HG03575 (cell line): Measurements from ENCODE around the gene RNASE7.
"Not testable (repeated sequence)": the region's sequence is repeated elsewhere in the genome, so short reads cannot be mapped to it uniquely, and the experiment has no call there.

Experiments used
- ATAC-seq: cut with Tn5 transposase; IDR thresholded peaks from one replicate; pipeline ENCODE4 v1.9.1; 2021; ENCODE audit not compliant: unreplicated experiment, insufficient number of reproducible peaks, low FRiP score; ENCODE audit errors: extremely low read depth

Gene RNASE7

GRCh38 chr14:21039585-21040369 is 2.4 kb upstream of the RNASE7 start:
- ATAC-seq: no peak

- ATAC-seq: no peak
These were observed 1.7 kb upstream of the RNASE7 start for GRCh38 chr14:21040370-21040925.

GRCh38 chr14:21040941-21041340 is 1.2 kb upstream of the RNASE7 start:
- not testable (repeated sequence) for ATAC-seq

- ATAC-seq: no peak
These were observed 756 bp downstream of the RNASE7 start for GRCh38 chr14:21042918-21043317.

GRCh38 chr14:21043387-21043973 is 1.3 kb downstream of the RNASE7 start:
- ATAC-seq: no peak

- ATAC-seq: no peak
These were observed 1.9 kb downstream of the RNASE7 start for GRCh38 chr14:21043974-21044618.

GRCh38 chr14:21047378-21047781 is 5.2 kb downstream of the RNASE7 start:
- no peak for ATAC-seq

GRCh38 chr14:21048638-21049037 is 6.5 kb downstream of the RNASE7 start:
- ATAC-seq: no peak

GRCh38 chr14:21049271-21049673 is 7.1 kb downstream of the RNASE7 start:
- no peak for ATAC-seq

- ATAC-seq: no peak
These were observed 8.4 kb downstream of the RNASE7 start for GRCh38 chr14:21050597-21050996.

GRCh38 chr14:21053184-21054122 is 11.3 kb downstream of the RNASE7 start:
- no peak for ATAC-seq

- ATAC-seq: no peak
These were observed 12.1 kb downstream of the RNASE7 start for GRCh38 chr14:21054123-21054767.

GRCh38 chr14:21054768-21055145 is 12.6 kb downstream of the RNASE7 start:
- ATAC-seq: no peak

- ATAC-seq: no peak
These were observed 13.4 kb downstream of the RNASE7 start for GRCh38 chr14:21055432-21056117.

- ATAC-seq: no peak
These were observed 14.5 kb downstream of the RNASE7 start for GRCh38 chr14:21056520-21057163.

- ATAC-seq: no peak
These were observed 15.9 kb downstream of the RNASE7 start, which contains the start of gene RNASE8 for GRCh38 chr14:21057803-21058675. Gene RNASE8, plus strand, starts transcription at chr14:21057822. Its CDS starts 71 bp downstream, at chr14:21057893.
